Effector memory CD4-positive, alpha-beta T cell (primary cell): Measurements from ENCODE around the gene SLC30A7.
"Not testable (repeated sequence)": the region's sequence is repeated elsewhere in the genome, so short reads cannot be mapped to it uniquely, and the experiment has no call there.

Source experiments
- DNase-seq, 3 donors: peaks; one replicate each; pipeline ENCODE4 v3.0.0-alpha.2; 2020
- H3K27ac ChIP-seq: 2 replicates; pipeline ENCODE4 v1.7.0; 2013; ENCODE audit warnings: mild to moderate bottlenecking, low read length, moderate library complexity; ENCODE audit not compliant: insufficient read depth, poor library complexity, severe bottlenecking
- H3K27me3 ChIP-seq: replicated peaks from 2 replicates; pipeline ENCODE4 v1.7.0; 2013; ENCODE audit warnings: mild to moderate bottlenecking, low read length; ENCODE audit not compliant: insufficient read depth, control insufficient read depth, poor library complexity, severe bottlenecking
- H3K36me3 ChIP-seq: 2 replicates; pipeline ENCODE4 v1.7.0; 2013; ENCODE audit warnings: mild to moderate bottlenecking, low read length, moderate library complexity; ENCODE audit not compliant: control insufficient read depth, insufficient read depth
- H3K4me1 ChIP-seq: 2 replicates; pipeline ENCODE4 v1.7.0; 2013; ENCODE audit warnings: low read length, mild to moderate bottlenecking; ENCODE audit not compliant: control insufficient read depth, insufficient read depth, poor library complexity, severe bottlenecking
- H3K4me3 ChIP-seq: 2 replicates; pipeline ENCODE4 v1.7.0; 2013; ENCODE audit warnings: low read length, low read depth, mild to moderate bottlenecking; ENCODE audit not compliant: insufficient read depth, poor library complexity, severe bottlenecking
- H3K9me3 ChIP-seq: 2 replicates; pipeline ENCODE4 v1.7.0; 2013; ENCODE audit warnings: mild to moderate bottlenecking, low read length, moderate library complexity; ENCODE audit not compliant: control insufficient read depth

The SLC30A7 gene

GRCh38 chr1:100889007-100889406 lies 6.9 kb upstream of the SLC30A7 start:
- not testable (repeated sequence) for H3K9me3 ChIP-seq, H3K4me3 ChIP-seq, H3K27me3 ChIP-seq, H3K4me1 ChIP-seq, H3K36me3 ChIP-seq, H3K27ac ChIP-seq, DNase-seq

GRCh38 chr1:100889869-100890482 lies 5.9 kb upstream of the SLC30A7 start:
- H3K4me3 ChIP-seq, H3K27me3 ChIP-seq, H3K36me3 ChIP-seq, H3K9me3 ChIP-seq, H3K27ac ChIP-seq, H3K4me1 ChIP-seq, DNase-seq: not testable (repeated sequence)

- H3K9me3 ChIP-seq, result no peaks in the 10 kb centered on the region
- H3K4me1 ChIP-seq, result peaks cover 4% of the 10 kb centered on the region
- no peaks in the 10 kb centered on the region for H3K36me3 ChIP-seq
- no peak overlapping the region for H3K27ac ChIP-seq
- no peak overlapping the region for H3K4me3 ChIP-seq
- no peak for DNase-seq
- no peaks in the 10 kb centered on the region for H3K27me3 ChIP-seq
Observed at GRCh38 chr1:100891380-100891779, 4.5 kb upstream of the SLC30A7 start.

- no peaks in the 10 kb centered on the region for H3K36me3 ChIP-seq
- H3K27ac ChIP-seq, result no peak overlapping the region
- no peaks in the 10 kb centered on the region for H3K9me3 ChIP-seq
- no peak for DNase-seq
- no peaks in the 10 kb centered on the region for H3K27me3 ChIP-seq
- no peak overlapping the region for H3K4me3 ChIP-seq
- H3K4me1 ChIP-seq, result peaks cover 10% of the 10 kb centered on the region
Observed at GRCh38 chr1:100892554-100892953, 3.3 kb upstream of the SLC30A7 start.

GRCh38 chr1:100893718-100894117 lies 2.2 kb upstream of the SLC30A7 start:
- H3K27ac ChIP-seq, result no peak overlapping the region
- H3K9me3 ChIP-seq, result no peaks in the 10 kb centered on the region
- peaks cover 22% of the 10 kb centered on the region for H3K4me1 ChIP-seq
- H3K4me3 ChIP-seq, result no peak overlapping the region
- H3K36me3 ChIP-seq, result no peaks in the 10 kb centered on the region
- no peaks in the 10 kb centered on the region for H3K27me3 ChIP-seq
- DNase-seq, result no peak

- no peaks in the 10 kb centered on the region for H3K27me3 ChIP-seq
- H3K4me3 ChIP-seq, result peak within 1 kb of the TSS; percentile 90
- peak; percentile 45 to 67 (median 47) for DNase-seq
- H3K4me1 ChIP-seq, result peaks cover 22% of the 10 kb centered on the region
- peaks cover 6% of the 10 kb centered on the region for H3K36me3 ChIP-seq
- peak within 1 kb of the TSS; percentile 100 for H3K27ac ChIP-seq
- H3K9me3 ChIP-seq, result no peaks in the 10 kb centered on the region
Observed at GRCh38 chr1:100894603-100895539, 1.0 kb upstream of the SLC30A7 start, which contains the start of gene EXTL2. Gene EXTL2, minus strand, starts transcription at chr1:100894842. Its CDS starts 6,085 bp downstream, at chr1:100888757.

GRCh38 chr1:100896481-100896982 lies 642 bp downstream of the SLC30A7 start:
- no peaks in the 10 kb centered on the region for H3K9me3 ChIP-seq
- peaks cover 22% of the 10 kb centered on the region for H3K4me1 ChIP-seq
- no peaks in the 10 kb centered on the region for H3K27me3 ChIP-seq
- peak; percentile 53 to 64 (median 59) for DNase-seq
- H3K36me3 ChIP-seq, result peaks cover 15% of the 10 kb centered on the region
- peak overlapping the region; percentile 90 for H3K4me3 ChIP-seq
- H3K27ac ChIP-seq, result peak overlapping the region; percentile 100

GRCh38 chr1:100902365-100902764 lies 6.5 kb downstream of the SLC30A7 start:
- H3K4me3 ChIP-seq, result no peak overlapping the region

GRCh38 chr1:100903777-100904176 lies 7.9 kb downstream of the SLC30A7 start:
- H3K4me1 ChIP-seq, result no peaks in the 10 kb centered on the region
- H3K36me3 ChIP-seq, result peaks cover 50% of the 10 kb centered on the region
- H3K4me3 ChIP-seq, result no peak overlapping the region
- H3K9me3 ChIP-seq, result no peaks in the 10 kb centered on the region
- no peaks in the 10 kb centered on the region for H3K27me3 ChIP-seq
- no peak for DNase-seq
- no peak overlapping the region for H3K27ac ChIP-seq

More at GRCh38 chr1:100902365-100902764, 6.5 kb downstream of the SLC30A7 start:
- H3K36me3 ChIP-seq, result peaks cover 41% of the 10 kb centered on the region
- no peaks in the 10 kb centered on the region for H3K27me3 ChIP-seq
- H3K4me1 ChIP-seq, result peaks cover 13% of the 10 kb centered on the region
- no peak for DNase-seq
- H3K9me3 ChIP-seq, result no peaks in the 10 kb centered on the region
- no peak overlapping the region for H3K27ac ChIP-seq

GRCh38 chr1:100904528-100904927 lies 8.6 kb downstream of the SLC30A7 start:
- no peaks in the 10 kb centered on the region for H3K27me3 ChIP-seq
- no peak for DNase-seq
- no peak overlapping the region for H3K27ac ChIP-seq
- H3K4me1 ChIP-seq, result no peaks in the 10 kb centered on the region
- H3K4me3 ChIP-seq, result no peak overlapping the region
- peaks cover 53% of the 10 kb centered on the region for H3K36me3 ChIP-seq
- no peaks in the 10 kb centered on the region for H3K9me3 ChIP-seq
